Measurements from ENCODE around the gene KDELR3.

The KDELR3 gene

GRCh38 chr22:38456272-38456835, 11.5 kb upstream of the KDELR3 start:
- Histone ChIP-seq H3K9me3 (ENCODE audit: control insufficient read depth in 2 of 2, low read length in 2 of 2) (no peaks in the 10 kb centered on the region), H3K9ac (ENCODE audit: low read depth in 1 of 2, low read length in 2 of 2) (no peak overlapping the region), H3K36me3 (ENCODE audit: control insufficient read depth in 2 of 2, insufficient read depth in 2 of 2, low read length in 2 of 2) (no peaks in the 10 kb centered on the region), H3K27me3 (ENCODE audit: control insufficient read depth in 2 of 2, insufficient read depth in 2 of 2, low read length in 2 of 2) (peaks cover 53 to 58% of the 10 kb centered on the region in 2 donors), H3K27ac (ENCODE audit: low read depth in 2 of 2, low read length in 2 of 2) (no peak overlapping the region), H3K4me3 (ENCODE audit: low read length in 2 of 2) (no peak overlapping the region), H3K4me1 (ENCODE audit: control insufficient read depth in 2 of 2, insufficient read depth in 2 of 2, low read length in 2 of 2) (peaks cover 3 to 6% of the 10 kb centered on the region in 2 donors)

- Histone ChIP-seq H3K4me1 (ENCODE audit: control insufficient read depth in 2 of 2, insufficient read depth in 2 of 2, low read length in 2 of 2) (peaks cover 3 to 9% of the 10 kb centered on the region in 2 donors), H3K4me3 (ENCODE audit: low read length in 2 of 2) (no peak overlapping the region), H3K9ac (ENCODE audit: low read depth in 1 of 2, low read length in 2 of 2) (no peak overlapping the region), H3K9me3 (ENCODE audit: control insufficient read depth in 2 of 2, low read length in 2 of 2) (no peaks in the 10 kb centered on the region), H3K27ac (ENCODE audit: low read depth in 2 of 2, low read length in 2 of 2) (no peak overlapping the region), H3K36me3 (ENCODE audit: control insufficient read depth in 2 of 2, insufficient read depth in 2 of 2, low read length in 2 of 2) (no peaks in the 10 kb centered on the region), H3K27me3 (ENCODE audit: control insufficient read depth in 2 of 2, insufficient read depth in 2 of 2, low read length in 2 of 2) (peaks cover 53 to 55% of the 10 kb centered on the region in 2 donors)
Measured at GRCh38 chr22:38456841-38457699, 10.8 kb upstream of the KDELR3 start.

- Histone ChIP-seq H3K4me3 (ENCODE audit: low read length in 2 of 2) (no peak overlapping the region), H3K27ac (ENCODE audit: low read depth in 2 of 2, low read length in 2 of 2) (no peak overlapping the region), H3K36me3 (ENCODE audit: control insufficient read depth in 2 of 2, insufficient read depth in 2 of 2, low read length in 2 of 2) (no peaks in the 10 kb centered on the region), H3K4me1 (ENCODE audit: control insufficient read depth in 2 of 2, insufficient read depth in 2 of 2, low read length in 2 of 2) (peaks cover 0 to 3% of the 10 kb centered on the region in 2 donors), H3K9ac (ENCODE audit: low read depth in 1 of 2, low read length in 2 of 2) (no peak overlapping the region), H3K9me3 (ENCODE audit: control insufficient read depth in 2 of 2, low read length in 2 of 2) (no peaks in the 10 kb centered on the region), H3K27me3 (ENCODE audit: control insufficient read depth in 2 of 2, insufficient read depth in 2 of 2, low read length in 2 of 2) (peaks cover 44 to 57% of the 10 kb centered on the region in 2 donors)
Measured at GRCh38 chr22:38460426-38460840, 7.5 kb upstream of the KDELR3 start.

GRCh38 chr22:38461057-38461413, 6.9 kb upstream of the KDELR3 start:
- no peaks in the 10 kb centered on the region for H3K9me3 ChIP-seq (ENCODE audit: control insufficient read depth in 2 of 2, low read length in 2 of 2)

GRCh38 chr22:38461414-38462081, 6.3 kb upstream of the KDELR3 start:
- H3K27ac ChIP-seq (ENCODE audit: low read depth in 2 of 2, low read length in 2 of 2) = no peak overlapping the region
- peaks cover 0 to 3% of the 10 kb centered on the region in 2 donors for H3K4me1 ChIP-seq (ENCODE audit: control insufficient read depth in 2 of 2, insufficient read depth in 2 of 2, low read length in 2 of 2)
- H3K27me3 ChIP-seq (ENCODE audit: control insufficient read depth in 2 of 2, insufficient read depth in 2 of 2, low read length in 2 of 2) = peaks cover 43 to 53% of the 10 kb centered on the region in 2 donors
- no peak overlapping the region for H3K9ac ChIP-seq (ENCODE audit: low read depth in 1 of 2, low read length in 2 of 2)
- H3K9me3 ChIP-seq (ENCODE audit: control insufficient read depth in 2 of 2, low read length in 2 of 2) = no peaks in the 10 kb centered on the region
- no peaks in the 10 kb centered on the region for H3K36me3 ChIP-seq (ENCODE audit: control insufficient read depth in 2 of 2, insufficient read depth in 2 of 2, low read length in 2 of 2)
- no peak overlapping the region for H3K4me3 ChIP-seq (ENCODE audit: low read length in 2 of 2)

More at GRCh38 chr22:38461057-38461413, 6.9 kb upstream of the KDELR3 start:
- no peak overlapping the region for H3K4me3 ChIP-seq (ENCODE audit: low read length in 2 of 2)
- peaks cover 47 to 59% of the 10 kb centered on the region in 2 donors for H3K27me3 ChIP-seq (ENCODE audit: control insufficient read depth in 2 of 2, insufficient read depth in 2 of 2, low read length in 2 of 2)
- no peak overlapping the region for H3K27ac ChIP-seq (ENCODE audit: low read depth in 2 of 2, low read length in 2 of 2)
- H3K4me1 ChIP-seq (ENCODE audit: control insufficient read depth in 2 of 2, insufficient read depth in 2 of 2, low read length in 2 of 2) = peaks cover 0 to 3% of the 10 kb centered on the region in 2 donors
- H3K36me3 ChIP-seq (ENCODE audit: control insufficient read depth in 2 of 2, insufficient read depth in 2 of 2, low read length in 2 of 2) = no peaks in the 10 kb centered on the region
- H3K9ac ChIP-seq (ENCODE audit: low read depth in 1 of 2, low read length in 2 of 2) = no peak overlapping the region

- no peak overlapping the region for H3K4me3 ChIP-seq (ENCODE audit: low read length in 2 of 2)
- no peak overlapping the region for H3K9ac ChIP-seq (ENCODE audit: low read depth in 1 of 2, low read length in 2 of 2)
- H3K27ac ChIP-seq (ENCODE audit: low read depth in 2 of 2, low read length in 2 of 2) = no peak overlapping the region
- H3K27me3 ChIP-seq (ENCODE audit: control insufficient read depth in 2 of 2, insufficient read depth in 2 of 2, low read length in 2 of 2) = peaks cover 31 to 42% of the 10 kb centered on the region in 2 donors
- H3K4me1 ChIP-seq (ENCODE audit: control insufficient read depth in 2 of 2, insufficient read depth in 2 of 2, low read length in 2 of 2) = peaks cover 10 to 11% of the 10 kb centered on the region in 2 donors
- no peaks in the 10 kb centered on the region for H3K36me3 ChIP-seq (ENCODE audit: control insufficient read depth in 2 of 2, insufficient read depth in 2 of 2, low read length in 2 of 2)
- H3K9me3 ChIP-seq (ENCODE audit: control insufficient read depth in 2 of 2, low read length in 2 of 2) = no peaks in the 10 kb centered on the region
Measured at GRCh38 chr22:38462960-38463784, 4.7 kb upstream of the KDELR3 start.

GRCh38 chr22:38464992-38465672, 2.8 kb upstream of the KDELR3 start:
- no peaks in the 10 kb centered on the region for H3K36me3 ChIP-seq (ENCODE audit: control insufficient read depth in 2 of 2, insufficient read depth in 2 of 2, low read length in 2 of 2)
- no peaks in the 10 kb centered on the region for H3K9me3 ChIP-seq (ENCODE audit: control insufficient read depth in 2 of 2, low read length in 2 of 2)
- H3K27ac ChIP-seq (ENCODE audit: low read depth in 2 of 2, low read length in 2 of 2) = no peak overlapping the region
- H3K27me3 ChIP-seq (ENCODE audit: control insufficient read depth in 2 of 2, insufficient read depth in 2 of 2, low read length in 2 of 2) = peaks cover 20 to 35% of the 10 kb centered on the region in 2 donors
- no peak overlapping the region for H3K4me3 ChIP-seq (ENCODE audit: low read length in 2 of 2)
- H3K9ac ChIP-seq (ENCODE audit: low read depth in 1 of 2, low read length in 2 of 2) = no peak overlapping the region
- H3K4me1 ChIP-seq (ENCODE audit: control insufficient read depth in 2 of 2, insufficient read depth in 2 of 2, low read length in 2 of 2) = peaks cover 11 to 13% of the 10 kb centered on the region in 2 donors

GRCh38 chr22:38465673-38466490, 2.0 kb upstream of the KDELR3 start:
- Histone ChIP-seq H3K9ac (ENCODE audit: low read depth in 1 of 2, low read length in 2 of 2) (no peak overlapping the region), H3K4me1 (ENCODE audit: control insufficient read depth in 2 of 2, insufficient read depth in 2 of 2, low read length in 2 of 2) (peaks cover 11 to 13% of the 10 kb centered on the region in 2 donors), H3K9me3 (ENCODE audit: control insufficient read depth in 2 of 2, low read length in 2 of 2) (no peaks in the 10 kb centered on the region), H3K36me3 (ENCODE audit: control insufficient read depth in 2 of 2, insufficient read depth in 2 of 2, low read length in 2 of 2) (no peaks in the 10 kb centered on the region), H3K27me3 (ENCODE audit: control insufficient read depth in 2 of 2, insufficient read depth in 2 of 2, low read length in 2 of 2) (peaks cover 15 to 30% of the 10 kb centered on the region in 2 donors), H3K27ac (ENCODE audit: low read depth in 2 of 2, low read length in 2 of 2) (no peak overlapping the region), H3K4me3 (ENCODE audit: low read length in 2 of 2) (no peak overlapping the region)
